ENCODE data around the gene ZDHHC1.

ZDHHC1 gene, protein sequence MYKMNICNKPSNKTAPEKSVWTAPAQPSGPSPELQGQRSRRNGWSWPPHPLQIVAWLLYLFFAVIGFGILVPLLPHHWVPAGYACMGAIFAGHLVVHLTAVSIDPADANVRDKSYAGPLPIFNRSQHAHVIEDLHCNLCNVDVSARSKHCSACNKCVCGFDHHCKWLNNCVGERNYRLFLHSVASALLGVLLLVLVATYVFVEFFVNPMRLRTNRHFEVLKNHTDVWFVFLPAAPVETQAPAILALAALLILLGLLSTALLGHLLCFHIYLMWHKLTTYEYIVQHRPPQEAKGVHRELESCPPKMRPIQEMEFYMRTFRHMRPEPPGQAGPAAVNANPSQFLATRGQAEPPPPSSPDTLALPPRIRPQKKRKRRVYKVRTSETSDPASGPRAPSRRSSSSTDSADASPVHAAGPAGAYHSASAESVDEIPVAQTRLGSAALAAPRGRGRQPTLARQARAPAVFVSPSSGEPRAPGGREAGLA

DNA sequence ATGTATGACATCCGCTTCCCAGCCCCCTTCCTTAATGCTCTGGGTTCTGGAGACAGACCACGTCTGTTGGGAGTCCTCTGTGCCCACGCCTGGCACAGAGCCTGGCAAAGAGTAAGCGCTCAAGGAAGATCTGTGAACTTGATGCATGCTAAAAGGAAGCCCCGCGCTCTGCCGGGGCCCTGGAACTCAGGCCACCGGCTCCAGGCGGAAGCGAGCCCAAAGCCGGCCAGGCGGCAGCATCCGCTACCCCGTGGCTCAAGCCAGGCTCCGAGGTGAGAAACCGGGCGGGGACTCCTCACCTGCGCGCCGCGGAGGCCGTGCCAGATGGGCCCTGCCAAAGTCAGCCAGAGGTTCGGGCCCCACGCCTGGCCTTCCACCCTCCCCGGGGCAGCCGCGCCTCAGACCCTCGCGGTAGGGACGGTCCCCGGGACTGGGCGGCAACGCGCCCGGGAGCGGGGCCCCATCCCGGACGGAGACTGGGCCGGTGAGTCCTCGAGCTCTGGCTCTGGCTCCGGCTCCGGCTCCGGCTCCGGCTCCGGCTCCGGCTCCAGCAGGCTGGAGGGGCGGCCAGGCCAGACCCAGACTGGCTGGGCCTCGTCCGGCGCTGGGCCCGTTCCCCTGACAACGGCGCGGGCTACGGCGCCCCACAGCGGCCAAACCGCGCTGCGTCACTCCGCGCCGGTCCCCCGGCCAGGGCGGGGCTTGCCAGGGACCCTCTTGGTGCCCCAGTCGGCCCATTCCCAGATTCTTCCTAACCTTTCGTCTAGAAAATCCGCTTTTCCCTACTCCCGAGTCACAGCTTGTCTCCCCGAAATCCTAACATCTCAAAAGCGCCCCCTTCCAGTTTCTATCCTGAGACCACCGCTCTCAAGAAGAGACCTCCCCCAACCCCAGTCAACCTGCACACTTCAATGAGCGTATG, at the start of gene ZDHHC1:
Gene ZDHHC1, minus strand, starts transcription at position 606 of the 922 bp plus-strand sequence. CDS start 8,702 bp downstream, outside the sequence.
- DNase-seq: peak; percentile 76

DNA sequence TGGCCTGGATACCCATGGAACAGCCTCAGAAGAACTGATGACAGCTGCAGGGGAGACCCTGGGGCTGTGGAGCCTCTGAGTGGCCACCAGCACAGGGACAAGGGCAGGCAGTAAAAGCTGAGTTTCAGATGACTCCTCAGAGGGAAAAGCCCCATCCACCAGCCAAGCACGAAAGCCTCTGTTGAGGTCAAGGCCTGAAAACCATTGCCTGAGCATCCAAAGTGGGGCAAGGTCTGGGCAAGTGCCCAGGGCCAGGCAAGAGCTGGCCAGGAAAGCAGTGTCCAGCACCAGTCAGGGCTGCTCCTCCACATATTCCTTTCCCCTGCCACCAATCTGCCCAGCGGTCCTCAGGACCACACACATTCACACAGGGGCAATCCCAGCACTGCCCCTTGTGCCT, 48.3 kb upstream of the ZDHHC1 start:
- peak; percentile 55 for DNase-seq

DNA sequence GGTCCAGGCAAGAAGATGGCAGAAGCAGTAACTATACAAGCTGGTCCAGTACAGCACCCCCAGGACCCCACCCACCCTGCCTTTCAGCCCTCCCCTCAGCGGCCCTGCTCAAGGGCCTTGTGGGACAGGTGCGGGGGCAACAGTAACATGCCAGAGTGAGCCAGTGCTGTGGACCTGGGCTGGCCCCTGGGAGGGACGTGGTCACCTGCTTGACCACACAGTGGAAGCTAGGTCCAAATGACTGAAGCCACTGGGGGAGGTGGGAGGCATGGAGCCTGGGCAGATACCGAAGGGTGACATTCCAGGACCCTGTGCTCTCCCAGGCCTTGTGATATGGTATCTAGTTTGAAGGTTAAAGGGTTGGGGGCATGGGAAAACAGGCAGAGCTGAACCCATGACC, 47.4 kb upstream of the ZDHHC1 start:
- DNase-seq: no peak

DNA sequence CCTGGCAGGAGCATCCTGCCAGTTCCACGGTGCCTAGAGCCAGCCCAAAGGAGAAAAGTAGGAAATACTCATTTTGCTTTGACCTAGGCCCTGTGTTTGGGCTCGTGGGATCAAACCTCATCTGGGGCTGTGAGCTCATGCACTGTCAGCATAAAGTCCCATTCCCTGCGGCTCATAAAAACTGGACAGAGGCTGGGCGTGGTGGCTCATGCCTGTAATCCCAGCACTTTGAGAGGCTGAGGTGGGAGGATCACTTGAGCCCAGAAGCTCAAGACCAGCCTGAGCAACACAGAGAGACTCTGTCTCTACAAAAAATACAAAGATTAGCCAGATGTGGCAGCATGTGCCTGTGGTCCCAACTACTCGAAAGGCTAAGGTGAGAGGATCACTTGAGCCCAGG, 46.8 kb upstream of the ZDHHC1 start:
- no peak for DNase-seq

DNA sequence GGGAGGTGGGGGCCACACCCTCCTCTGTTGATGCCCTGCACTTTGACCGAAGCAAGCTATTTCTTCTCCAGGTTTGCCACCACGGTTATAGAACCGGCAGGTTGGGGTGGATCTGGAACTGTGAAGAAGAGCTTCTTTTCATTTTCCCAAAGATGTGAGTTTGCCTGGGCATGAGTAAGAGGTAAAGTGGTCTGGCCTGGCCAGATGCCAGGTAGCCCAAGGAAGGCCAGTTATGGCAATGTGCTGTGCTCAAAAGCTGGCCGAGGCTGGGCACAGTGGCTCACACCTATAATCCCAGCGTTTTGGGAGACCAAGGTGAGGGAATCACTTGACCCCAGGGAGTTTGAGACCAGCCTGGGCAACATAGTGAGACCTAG, 46.0 kb upstream of the ZDHHC1 start:
- no peak for DNase-seq

DNA sequence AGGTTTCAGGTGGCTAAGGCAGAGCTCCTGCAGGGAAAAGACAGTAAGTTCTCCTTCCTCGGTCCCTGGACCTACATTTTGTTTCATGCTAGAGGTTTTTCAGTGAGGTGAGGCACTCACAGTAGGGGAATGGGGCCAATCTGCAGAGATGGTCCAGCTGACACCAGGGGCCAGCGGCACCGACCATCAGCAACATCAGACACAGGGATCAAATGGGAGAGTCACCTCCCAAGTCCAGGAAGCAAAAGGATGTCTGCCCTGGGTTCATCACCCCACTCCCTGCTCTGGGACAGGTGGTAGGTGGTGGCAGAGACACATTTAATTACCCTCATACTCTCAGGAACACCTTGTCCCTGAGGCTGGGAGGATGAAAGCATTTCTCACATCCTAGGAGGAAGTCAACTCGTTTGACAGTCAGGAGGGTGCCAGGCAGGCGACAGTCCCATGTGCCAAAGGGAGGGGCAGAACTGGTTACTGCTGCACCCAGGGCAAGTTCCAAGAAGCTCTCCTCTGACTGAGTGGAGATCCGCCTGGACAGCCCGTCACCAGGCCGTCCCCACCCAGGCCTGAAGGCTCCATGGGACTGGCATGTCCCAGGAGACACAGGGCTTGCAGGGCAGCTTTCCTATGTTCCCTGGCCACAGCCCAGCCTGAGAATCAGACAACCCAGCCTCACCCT, 45.5 kb upstream of the ZDHHC1 start:
- no peak for DNase-seq

DNA sequence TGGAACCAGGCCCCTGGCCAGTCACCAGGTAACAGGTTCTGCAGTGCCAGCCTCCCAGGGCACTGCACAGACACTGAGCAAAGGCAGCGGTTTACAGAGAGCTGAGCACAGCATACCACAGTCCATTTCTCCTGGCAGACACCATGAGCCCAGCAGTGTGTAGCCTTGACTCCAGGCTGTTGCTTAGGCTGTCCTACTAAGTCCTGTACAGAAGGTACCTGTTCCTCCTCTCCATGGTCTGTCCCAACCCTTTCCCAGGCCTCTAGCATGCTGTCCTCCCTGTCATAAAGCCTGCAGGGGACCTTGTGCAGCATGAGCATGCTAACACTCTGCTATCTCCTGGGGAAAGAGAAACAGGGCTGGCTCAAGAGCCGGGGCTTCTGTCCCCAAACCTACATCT, 44.7 kb upstream of the ZDHHC1 start:
- no peak for DNase-seq

DNA sequence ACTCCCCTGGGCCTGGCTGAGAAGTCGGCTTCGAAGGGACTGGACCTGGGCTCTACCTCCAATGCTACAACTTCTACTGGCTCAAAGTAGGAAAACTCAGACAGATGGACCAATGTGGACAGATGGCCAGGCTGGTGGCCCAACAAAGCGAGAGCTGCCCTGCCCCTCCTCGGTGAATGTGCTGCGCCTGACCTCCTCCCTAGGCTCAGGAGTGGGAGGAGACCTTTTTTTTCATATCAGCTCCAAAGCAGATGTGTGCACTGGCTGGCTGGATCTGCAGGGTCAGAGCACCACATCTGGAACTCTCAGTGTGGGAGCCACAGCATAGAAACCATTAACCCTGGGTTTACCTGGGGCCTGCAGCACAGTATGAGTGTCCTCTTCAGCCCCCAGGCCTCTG, 43.9 kb upstream of the ZDHHC1 start:
- DNase-seq: no peak

DNA sequence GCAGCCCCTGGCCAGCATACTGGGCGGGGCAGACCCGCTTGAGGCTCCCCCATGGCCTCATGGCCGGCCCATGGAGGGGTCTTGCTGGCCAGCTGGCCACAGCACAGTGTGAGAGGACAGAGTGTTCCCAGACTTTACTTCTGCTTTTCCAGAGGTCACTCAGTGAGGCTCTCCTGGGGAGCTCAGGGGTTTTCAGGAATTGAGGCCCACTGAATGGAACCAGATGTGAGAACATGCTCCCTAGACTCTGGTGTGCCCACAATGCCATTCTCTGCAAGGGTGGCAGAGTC, 43.5 kb upstream of the ZDHHC1 start:
- no peak for DNase-seq

DNA sequence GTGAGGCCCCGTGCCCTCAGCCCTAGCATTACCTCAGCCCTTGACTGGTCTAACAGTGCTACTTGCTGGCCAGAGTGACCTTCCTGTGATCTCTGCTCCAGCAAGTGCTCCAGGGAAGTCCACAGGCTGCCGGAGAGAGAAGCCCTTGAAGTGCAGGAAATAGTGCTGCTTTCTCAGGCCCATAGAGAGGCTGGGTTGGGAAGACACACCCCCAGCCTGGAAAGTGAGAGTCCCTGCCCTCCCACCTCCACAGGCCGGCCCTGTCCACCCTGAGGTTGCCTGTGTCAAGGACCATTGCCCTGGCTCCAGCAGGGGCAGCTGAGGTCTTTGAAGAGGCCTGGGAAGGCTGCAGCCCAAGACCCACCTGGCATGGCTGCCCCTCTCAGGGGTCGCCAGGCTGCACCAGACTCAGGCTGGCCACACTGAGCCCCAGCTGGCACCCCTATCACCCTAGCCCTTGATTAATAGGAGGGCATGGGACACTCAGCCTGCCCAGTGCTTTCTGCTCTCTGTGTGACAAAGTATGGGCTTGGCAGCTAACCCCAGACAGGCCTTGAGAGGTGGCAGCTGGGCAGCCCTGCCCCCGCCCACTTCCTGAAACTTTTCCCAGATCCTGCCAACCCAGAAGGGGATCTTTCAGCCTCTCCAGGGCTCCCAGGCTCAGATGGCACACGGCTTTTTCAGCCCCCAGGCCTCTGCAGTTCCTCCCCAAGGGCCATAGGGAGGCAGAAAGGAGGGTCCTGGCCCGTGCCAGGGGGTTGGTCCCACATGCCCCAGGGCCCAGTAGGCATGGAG, 43.0 kb upstream of the ZDHHC1 start:
- peak; percentile 34 for DNase-seq

DNA sequence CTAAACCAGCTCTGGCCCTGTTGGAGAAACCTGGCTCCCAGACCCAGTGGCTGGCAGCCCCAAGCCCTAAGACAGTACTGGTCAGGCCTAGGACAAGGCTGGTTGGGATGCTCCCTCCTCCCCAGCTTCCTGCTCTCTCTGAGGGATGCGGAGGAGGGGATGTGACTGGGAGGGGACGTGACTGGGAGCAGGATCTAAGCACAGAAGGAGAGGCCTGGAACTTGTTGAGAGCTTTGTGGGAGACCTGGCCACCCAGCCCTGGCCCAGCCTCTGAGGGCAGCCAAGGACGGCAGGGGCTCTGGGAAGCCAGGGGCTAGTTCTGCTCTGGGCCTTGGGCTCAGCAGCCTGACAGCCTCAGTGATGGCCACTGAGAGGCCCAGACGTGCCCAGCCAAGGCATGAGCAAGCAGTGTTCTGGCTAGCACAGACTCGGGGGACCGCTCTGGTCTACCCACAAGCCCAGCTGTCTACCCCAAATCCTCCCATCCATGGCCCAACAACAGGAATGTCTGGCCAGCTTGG, 41.9 kb upstream of the ZDHHC1 start:
- no peak for DNase-seq

DNA sequence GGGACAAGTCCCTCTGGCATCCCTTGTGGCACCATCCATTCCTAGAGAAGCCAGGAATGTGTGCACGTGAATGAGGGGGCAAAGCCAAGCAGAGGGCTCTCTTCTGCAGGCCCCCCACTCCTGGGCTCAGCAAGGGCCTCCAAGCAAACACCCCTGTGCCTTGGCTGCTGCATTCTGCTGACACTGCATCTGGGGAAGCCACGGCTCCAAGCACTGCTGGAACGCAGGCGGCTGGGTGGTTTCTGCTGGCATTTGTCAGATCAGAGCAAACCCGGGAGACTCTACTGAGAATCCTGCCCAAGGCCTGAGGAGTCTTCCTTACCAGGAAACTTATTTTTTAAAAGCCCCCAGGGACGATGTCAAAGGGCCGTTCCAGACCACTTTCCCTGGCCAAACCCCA, 41.3 kb upstream of the ZDHHC1 start:
- no peak for DNase-seq

DNA sequence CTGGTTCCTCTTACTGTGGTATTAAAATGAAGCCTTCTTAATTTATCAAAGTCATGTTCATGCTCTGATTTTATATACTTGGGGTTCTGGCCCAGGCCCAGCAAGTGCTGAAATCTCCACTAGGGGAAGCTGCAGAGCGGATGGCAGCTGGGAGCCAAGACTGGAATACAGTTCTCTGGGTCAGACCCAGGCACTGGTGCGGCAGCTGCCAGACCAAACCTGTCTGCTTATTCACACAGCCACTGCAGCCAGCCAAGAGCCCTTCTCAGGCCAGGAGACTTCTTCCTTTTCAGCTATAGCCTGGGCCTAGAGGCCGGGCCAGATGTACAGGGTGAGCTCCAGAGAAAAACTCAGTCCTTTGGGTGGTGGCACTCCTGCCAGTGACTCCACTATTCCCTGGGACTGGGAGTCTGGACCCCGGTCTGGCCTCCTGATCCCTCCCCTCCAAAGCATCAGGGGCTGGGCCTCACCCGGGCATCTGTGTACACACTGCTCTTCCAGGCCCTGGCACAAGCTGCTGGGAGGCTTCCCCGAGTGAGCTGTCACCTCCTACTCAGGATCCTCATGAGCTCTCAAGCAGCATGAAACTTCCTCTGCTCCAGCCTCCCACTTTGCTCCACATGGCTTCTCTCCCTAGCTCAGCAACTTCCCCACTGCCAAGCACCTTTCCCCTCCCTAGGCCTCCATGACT, 40.3 kb upstream of the ZDHHC1 start:
- peak; percentile 6 for DNase-seq

DNA sequence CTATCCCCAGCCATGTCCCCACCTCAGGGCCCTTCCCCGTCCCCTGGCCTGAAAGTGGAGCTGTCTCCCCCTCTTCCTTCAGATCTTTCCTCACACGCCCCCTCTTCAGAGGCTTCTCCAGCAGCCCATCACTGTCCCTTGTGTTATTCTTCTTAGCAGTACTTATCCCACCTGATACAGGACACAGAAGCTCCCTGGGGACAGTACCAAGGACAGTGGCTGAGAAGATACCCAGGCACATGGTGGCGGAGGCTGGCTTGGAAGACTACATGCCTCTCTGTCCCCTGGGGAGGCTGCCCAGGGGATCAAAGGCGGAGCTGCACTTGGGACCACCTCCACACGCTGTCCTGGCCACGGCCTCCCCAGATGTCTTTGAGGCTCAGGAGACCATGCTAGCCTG, 38.6 kb upstream of the ZDHHC1 start:
- DNase-seq: no peak

DNA sequence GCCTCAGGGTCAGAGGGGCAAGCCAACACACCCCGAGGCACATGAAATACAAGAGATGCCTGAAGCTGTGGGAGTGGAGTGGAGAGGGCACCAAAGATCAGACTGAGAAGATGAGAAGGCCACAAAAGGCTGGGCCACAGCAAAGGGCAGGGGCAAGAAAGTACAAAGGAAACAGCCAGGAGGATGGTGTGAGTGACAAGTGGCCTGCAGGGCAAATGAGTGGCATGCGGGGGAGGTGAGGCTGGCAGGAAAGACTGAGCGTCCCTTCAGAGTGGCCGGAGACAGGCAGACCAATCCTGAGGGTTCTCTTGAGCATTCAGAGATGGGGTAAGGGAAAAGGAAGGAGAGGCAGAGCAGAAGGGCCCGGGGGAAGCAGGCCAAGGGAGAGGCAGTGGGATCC, 37.8 kb upstream of the ZDHHC1 start:
- no peak for DNase-seq

DNA sequence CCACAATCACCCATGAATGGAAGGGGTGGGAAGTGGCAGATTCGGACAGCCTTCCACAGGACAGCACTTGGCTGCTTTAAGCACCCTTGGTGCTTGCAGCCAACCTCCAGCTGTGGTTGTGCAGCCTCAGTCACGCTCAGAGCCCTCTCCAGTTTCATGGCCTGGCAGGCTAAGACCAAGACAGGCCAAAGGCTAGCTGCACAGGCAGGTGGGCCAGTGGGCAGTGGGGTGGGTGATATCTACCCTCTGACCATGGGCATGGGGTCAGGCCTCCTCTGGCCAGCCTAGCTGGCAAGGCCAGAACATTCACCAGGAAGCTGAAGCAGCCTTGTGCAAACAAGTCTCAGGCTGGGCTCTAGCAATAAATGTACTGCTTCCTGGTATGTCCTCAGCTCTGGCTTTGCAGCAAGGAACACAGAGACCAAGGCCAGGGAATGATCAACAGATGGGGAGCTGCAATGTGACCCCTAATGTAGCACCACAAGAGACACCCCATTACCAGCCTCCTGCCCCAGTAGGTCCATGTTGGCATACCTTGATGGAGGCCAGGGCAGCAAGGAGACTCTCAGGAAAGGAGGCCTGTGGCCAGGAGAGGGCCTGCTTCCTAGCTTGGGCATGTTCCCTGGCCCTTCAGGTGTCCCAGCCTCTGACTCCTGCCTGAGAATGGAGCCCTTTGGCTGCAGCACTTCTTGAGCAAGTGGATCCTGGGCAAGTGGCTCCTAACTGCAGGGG, 35.6 kb upstream of the ZDHHC1 start:
- DNase-seq: no peak

DNA sequence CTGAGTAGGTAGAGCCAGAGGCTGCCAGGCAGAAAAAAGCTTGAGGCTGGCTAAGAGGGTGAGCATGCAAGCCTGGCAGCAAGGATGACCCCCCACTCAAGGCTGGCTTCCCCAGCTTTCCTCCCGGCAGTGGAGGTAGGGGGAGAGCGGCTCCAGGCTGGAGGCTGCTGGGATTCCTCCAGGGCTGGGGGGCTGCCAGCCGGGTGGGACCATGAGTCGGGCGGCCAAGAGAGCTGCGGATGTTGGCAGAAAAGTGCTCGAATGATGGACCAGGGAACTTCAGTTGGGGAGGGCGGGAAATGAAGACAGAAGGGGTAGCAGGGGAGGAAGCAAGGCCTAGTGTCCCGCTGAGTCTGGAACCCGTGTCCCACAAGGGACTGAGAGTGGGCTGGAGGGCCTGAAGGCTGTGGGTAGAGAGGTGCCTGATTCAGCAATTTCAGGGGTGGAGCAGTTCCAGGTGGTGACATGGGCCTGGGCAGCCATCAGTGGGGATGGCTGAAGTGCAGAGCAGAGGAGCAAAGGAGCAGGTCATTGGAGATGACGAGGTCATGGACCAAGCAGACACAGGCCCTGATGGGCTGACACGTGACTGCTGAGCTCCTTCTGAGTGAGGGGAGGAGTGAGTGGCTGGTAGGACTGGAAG, 34.9 kb upstream of the ZDHHC1 start:
- DNase-seq: peak; percentile 27

DNA sequence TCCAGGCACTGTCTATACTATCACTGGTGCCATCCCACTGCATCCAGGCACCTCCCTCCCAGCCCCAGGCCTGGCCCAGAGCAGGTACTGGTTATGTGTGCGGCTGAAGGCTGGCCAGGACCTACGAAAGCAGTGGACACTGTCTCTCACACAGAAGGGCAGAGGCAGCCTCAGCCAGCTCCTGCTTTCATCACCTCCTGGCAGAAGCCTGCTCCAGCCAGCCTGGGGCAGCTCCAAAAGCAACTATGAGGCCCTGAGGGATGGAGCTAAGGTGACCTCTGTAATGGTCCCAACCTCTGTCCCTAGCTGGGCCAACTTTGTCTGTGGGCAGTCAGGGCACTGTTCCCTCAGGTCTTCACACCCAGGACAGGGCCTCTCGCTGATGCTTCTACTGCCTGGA, 33.5 kb upstream of the ZDHHC1 start:
- DNase-seq: peak; percentile 8

DNA sequence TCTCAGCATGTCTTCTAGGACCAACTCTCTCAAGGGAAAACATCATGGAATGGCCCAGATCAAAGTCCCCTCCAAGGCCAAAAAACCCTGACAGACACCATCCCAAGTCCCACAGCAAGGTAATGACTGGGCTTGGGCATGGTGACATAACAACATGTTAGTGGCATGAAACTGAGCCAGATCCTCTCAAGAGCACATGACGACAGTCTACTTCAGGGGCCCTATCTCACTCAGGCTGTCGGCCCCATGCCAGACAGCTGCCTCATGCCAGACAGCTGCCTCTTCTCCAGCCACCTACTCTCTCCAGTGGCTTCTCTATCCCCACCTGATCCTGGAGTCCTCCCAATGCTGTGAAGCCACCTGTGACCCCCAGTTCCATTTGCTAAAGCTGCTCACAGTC, 33.1 kb upstream of the ZDHHC1 start:
- no peak for DNase-seq

DNA sequence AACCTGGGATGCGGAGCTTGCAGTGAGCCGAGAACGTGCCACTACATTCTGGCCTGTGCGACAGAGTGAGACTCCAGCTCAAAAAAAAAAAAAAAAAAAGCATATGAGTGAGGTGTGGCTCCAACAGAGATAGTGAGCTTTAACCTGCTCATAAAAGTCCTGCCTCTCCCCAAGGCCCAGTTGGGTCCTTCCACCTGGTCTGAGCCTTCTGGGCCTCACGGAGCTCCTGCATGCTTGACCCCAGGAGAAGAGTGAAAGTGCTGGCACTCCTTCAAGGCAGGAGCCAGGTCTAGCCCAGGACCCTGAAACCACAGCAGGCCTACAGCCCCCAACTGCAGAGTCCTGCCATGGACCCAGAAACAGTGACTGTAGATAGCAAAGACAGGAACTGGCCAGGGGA, 32.3 kb upstream of the ZDHHC1 start:
- DNase-seq: no peak
